Stomach (tissue), 9 donors: Measurements from ENCODE around the gene EPB41L4B. TPM values are rescaled to one million over a fixed set of nuclear protein-coding genes. Genes with fewer than 3 reads are reported as not detected.

Source experiments
- DNase-seq, 2 donors: peaks; one replicate each; pipeline versions ENCODE4 v3.0.0 to v3.0.0-alpha.2; 2013 to 2019
- H3K27ac ChIP-seq, 5 donors: fragments of 200-600 bp in 4 of 5; sonication (generic) in 4 of 5; one replicate each; pipeline ENCODE4 v1.5.1; 2013 to 2019; ENCODE audit warnings: mild to moderate bottlenecking in 1 of 5, moderate library complexity in 1 of 5
- H3K27me3 ChIP-seq, 3 donors: fragments of 200-600 bp; sonication (generic); one replicate each; pipeline ENCODE4 v1.5.1; 2017 to 2019; ENCODE audit warnings: mixed run types in 1 of 3
- H3K36me3 ChIP-seq, 4 donors: fragments of 200-600 bp; sonication (generic); 1 replicate in 3 of 4; 2 replicates in 1 of 4; pipeline ENCODE4 v1.5.1; 2016 to 2019
- H3K4me1 ChIP-seq, 4 donors: fragments of 200-600 bp; sonication (generic); one replicate each; pipeline ENCODE4 v1.5.1; 2016 to 2019
- H3K4me3 ChIP-seq, 4 donors: fragments of 200-600 bp; sonication (generic) in 3 of 4; one replicate each; pipeline ENCODE4 v1.5.1; 2016 to 2019; ENCODE audit warnings: mild to moderate bottlenecking in 1 of 4
- H3K9me3 ChIP-seq, 4 donors: fragments of 200-600 bp; sonication (generic); one replicate each; pipeline ENCODE4 v1.5.1; 2016 to 2019
- EP300 ChIP-seq: sonication (generic); formaldehyde crosslinking; IDR thresholded peaks from one replicate; pipeline ENCODE4 v1.6.1; 2017; ENCODE audit warnings: antibody characterized with exemption
- POLR2A ChIP-seq, 4 donors: fragments of 450-650 bp; IDR thresholded peaks; one replicate each; pipeline ENCODE4 v1.6.1; 2016; ENCODE audit warnings: antibody characterized with exemption in 4 of 4, control low read depth in 2 of 4, mild to moderate bottlenecking in 1 of 4, moderate library complexity in 1 of 4
- POLR2AphosphoS5 ChIP-seq, 3 donors: sonication (generic); formaldehyde crosslinking; IDR thresholded peaks; one replicate each; pipeline ENCODE4 v1.6.1; 2016; ENCODE audit warnings: antibody characterized with exemption in 3 of 3
- WGBS, 5 donors: extraction: QIAGEN DNeasy Blood & Tissue Kit in 3 of 5; methylation state at CpG; one replicate each; pipeline versions ENCODE4 v1.1.5 to v1.1.7; 2013 to 2018; 5-methylcytosine and 5-hydroxymethylcytosine counted together
- intact Hi-C: fragments of 100-400 bp; cut with DNase I; formaldehyde crosslinking; loops from one replicate; pipeline ENCODE4 v1.15.1; 2023; ENCODE audit warnings: low total_unique reads
- polyA plus RNA-seq, 3 donors: library from polyadenylated mRNA; stranded (reverse); fragments of 200-250 nt; gene quantifications; one replicate each; pipeline ENCODE4 v1.2.3, GENCODE V29; 2013
- total RNA-seq, 5 donors: library from RNA; depleted of rRNA; stranded (reverse); fragments of >200 nt; gene quantifications; one replicate each; pipeline versions ENCODE4 v1.1.0 to v1.2.3, GENCODE V29; 2014 to 2016
- TF ChIP-seq, protein P1 (sequence below), 7 experiments: fragments of 450-650 bp in 4 of 7; fragments of 200-600 bp in 3 of 7; sonication (generic) in 3 of 7; IDR thresholded peaks; one replicate each; pipeline ENCODE4 v1.5.1; 2016 to 2019; ENCODE audit warnings: antibody characterized with exemption in 7 of 7, control low read depth in 2 of 7, mild to moderate bottlenecking in 1 of 7
- donor health status: healthy with polysubstance abuse.
- donor health status: Bipolar disorder and iron deficiency.
- donor health status: healthy.

EPB41L4B gene
- total and polyA plus RNA-seq, 8 donors: 9.2 to 52.4 (median 24.4) TPM

- Histone ChIP-seq H3K36me3 (no peaks in the 10 kb centered on the region), H3K9me3 (no peaks in the 10 kb centered on the region), H3K4me1 (no peaks in the 10 kb centered on the region), H3K27ac (no peak overlapping the region), H3K4me3 (no peak overlapping the region), H3K27me3 (no peaks in the 10 kb centered on the region)
- TF ChIP-seq EP300 (no peak), POLR2A (IDR thresholded peaks at IDR 0.05) (no peak), POLR2AphosphoS5 (IDR thresholded peaks at IDR 0.05) (no peak)
- TF ChIP-seq, protein P1, sequence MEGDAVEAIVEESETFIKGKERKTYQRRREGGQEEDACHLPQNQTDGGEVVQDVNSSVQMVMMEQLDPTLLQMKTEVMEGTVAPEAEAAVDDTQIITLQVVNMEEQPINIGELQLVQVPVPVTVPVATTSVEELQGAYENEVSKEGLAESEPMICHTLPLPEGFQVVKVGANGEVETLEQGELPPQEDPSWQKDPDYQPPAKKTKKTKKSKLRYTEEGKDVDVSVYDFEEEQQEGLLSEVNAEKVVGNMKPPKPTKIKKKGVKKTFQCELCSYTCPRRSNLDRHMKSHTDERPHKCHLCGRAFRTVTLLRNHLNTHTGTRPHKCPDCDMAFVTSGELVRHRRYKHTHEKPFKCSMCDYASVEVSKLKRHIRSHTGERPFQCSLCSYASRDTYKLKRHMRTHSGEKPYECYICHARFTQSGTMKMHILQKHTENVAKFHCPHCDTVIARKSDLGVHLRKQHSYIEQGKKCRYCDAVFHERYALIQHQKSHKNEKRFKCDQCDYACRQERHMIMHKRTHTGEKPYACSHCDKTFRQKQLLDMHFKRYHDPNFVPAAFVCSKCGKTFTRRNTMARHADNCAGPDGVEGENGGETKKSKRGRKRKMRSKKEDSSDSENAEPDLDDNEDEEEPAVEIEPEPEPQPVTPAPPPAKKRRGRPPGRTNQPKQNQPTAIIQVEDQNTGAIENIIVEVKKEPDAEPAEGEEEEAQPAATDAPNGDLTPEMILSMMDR (IDR thresholded peaks at IDR 0.05): no peak
- intact Hi-C loops: no loop called here
- 52 to 74% (median 72%) methylated on average over 11 of the region's 11 CpGs for WGBS, 5 donors
- DNase-seq: no peak
Measured at GRCh38 chr9:109193974-109194556, 126.8 kb downstream of the EPB41L4B start.

- peak; percentile 62 to 68 for DNase-seq
Measured at GRCh38 chr9:109192732-109193361, 128.0 kb downstream of the EPB41L4B start.

DNA sequence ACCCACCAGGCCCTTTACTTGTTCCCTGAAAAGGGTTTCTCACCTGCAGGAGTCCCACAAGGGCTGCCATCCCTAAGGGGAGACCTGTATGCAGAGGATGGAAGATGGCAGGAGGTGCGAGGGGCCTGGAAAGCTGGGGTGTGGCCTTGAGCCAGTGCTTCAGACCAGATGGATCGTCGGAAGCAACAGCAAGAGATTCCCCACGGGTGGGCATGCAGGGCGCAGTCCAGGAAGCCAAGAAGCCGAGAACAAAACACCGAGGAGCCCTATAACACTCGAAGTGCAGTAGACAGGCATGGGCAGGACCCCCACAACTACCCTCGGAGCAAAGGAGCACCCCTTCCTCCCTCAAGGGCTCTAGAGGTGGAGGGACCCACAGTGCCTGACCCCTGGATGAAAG, 129.1 kb downstream of the EPB41L4B start:
- DNase-seq: no peak
- Histone ChIP-seq H3K9me3 (no peaks in the 10 kb centered on the region), H3K27me3 (no peaks in the 10 kb centered on the region), H3K4me1 (no peaks in the 10 kb centered on the region), H3K36me3 (no peaks in the 10 kb centered on the region), H3K27ac (no peak overlapping the region), H3K4me3 (no peak overlapping the region)
- 83 to 89% (median 87%) methylated on average over 9 of the region's 9 CpGs for WGBS, 5 donors
- intact Hi-C loops: no loop called here
- TF ChIP-seq POLR2AphosphoS5 (IDR thresholded peaks at IDR 0.05): no peak
- TF ChIP-seq POLR2A (IDR thresholded peaks at IDR 0.05): no peak
- no peak for TF ChIP-seq EP300
- TF ChIP-seq, protein P1 (IDR thresholded peaks at IDR 0.05): no peak

More at GRCh38 chr9:109192732-109193361, 128.0 kb downstream of the EPB41L4B start:
- Histone ChIP-seq H3K4me3 (no peak overlapping the region), H3K27ac (no peak overlapping the region), H3K9me3 (no peaks in the 10 kb centered on the region), H3K36me3 (no peaks in the 10 kb centered on the region), H3K27me3 (no peaks in the 10 kb centered on the region), H3K4me1 (no peaks in the 10 kb centered on the region)
- TF ChIP-seq POLR2A (IDR thresholded peaks at IDR 0.05) (no peak), POLR2AphosphoS5 (IDR thresholded peaks at IDR 0.05) (peak in 1 of 3 donors; percentile 17)
- TF ChIP-seq, protein P1 (IDR thresholded peaks at IDR 0.05): peak in 5 of 7 experiments; percentile 25 to 77 (median 52)
- intact Hi-C loops: no loop called here
- 19 to 54% (median 38%) methylated on average over 7 of the region's 7 CpGs for WGBS, 5 donors

- H3K27me3 ChIP-seq: no peaks in the 10 kb centered on the region
- H3K27ac ChIP-seq: no peak overlapping the region
- intact Hi-C loops: no loop called here
- TF ChIP-seq EP300: no peak
- TF ChIP-seq POLR2AphosphoS5 (IDR thresholded peaks at IDR 0.05): no peak
- TF ChIP-seq, protein P1 (IDR thresholded peaks at IDR 0.05): no peak
- no peak for TF ChIP-seq POLR2A (IDR thresholded peaks at IDR 0.05)
- no peaks in the 10 kb centered on the region for H3K9me3 ChIP-seq
- H3K4me1 ChIP-seq: no peaks in the 10 kb centered on the region
- DNase-seq: no peak
- H3K36me3 ChIP-seq: no peaks in the 10 kb centered on the region
- 36 to 100% (median 81%) methylated on average over 1 of the region's 1 CpG for WGBS, 5 donors
- H3K4me3 ChIP-seq: no peak overlapping the region
Measured at GRCh38 chr9:109190151-109190550, 130.7 kb downstream of the EPB41L4B start.
